ENCODE data around the gene RCOR1.
"Not testable (repeated sequence)": the region's sequence is repeated elsewhere in the genome, so short reads cannot be mapped to it uniquely, and the experiment has no call there.

RCOR1 gene

GRCh38 chr14:102619012-102619411 is 26.6 kb downstream of the RCOR1 start:
- not testable (repeated sequence) for DNase-seq (ENCODE audit: low read depth, low spot score); H3K4me3 ChIP-seq (ENCODE audit: low read length)

GRCh38 chr14:102620413-102620812 is 28.0 kb downstream of the RCOR1 start:
- no peak for DNase-seq (ENCODE audit: low read depth, low spot score)
- H3K4me3 ChIP-seq (ENCODE audit: low read length), result no peak overlapping the region

GRCh38 chr14:102622262-102622885 is 29.9 kb downstream of the RCOR1 start:
- DNase-seq (ENCODE audit: low read depth, low spot score), result no peak
- no peak overlapping the region for H3K4me3 ChIP-seq (ENCODE audit: low read length)

- no peak overlapping the region for H3K4me3 ChIP-seq (ENCODE audit: low read length)
- no peak for DNase-seq (ENCODE audit: low read depth, low spot score)
These were observed 32.2 kb downstream of the RCOR1 start for GRCh38 chr14:102624666-102625065.

- DNase-seq (ENCODE audit: low read depth, low spot score), result no peak
- no peak overlapping the region for H3K4me3 ChIP-seq (ENCODE audit: low read length)
These were observed 33.3 kb downstream of the RCOR1 start for GRCh38 chr14:102625564-102626296.

- no peak overlapping the region for H3K4me3 ChIP-seq (ENCODE audit: low read length)
- no peak for DNase-seq (ENCODE audit: low read depth, low spot score)
These were observed 34.1 kb downstream of the RCOR1 start for GRCh38 chr14:102626530-102626929.

GRCh38 chr14:102629011-102629444 is 36.6 kb downstream of the RCOR1 start:
- no peak for DNase-seq (ENCODE audit: low read depth, low spot score)

GRCh38 chr14:102629808-102630350 is 37.4 kb downstream of the RCOR1 start:
- H3K4me3 ChIP-seq (ENCODE audit: low read length), result no peak overlapping the region
- no peak for DNase-seq (ENCODE audit: low read depth, low spot score)

More at GRCh38 chr14:102629011-102629444, 36.6 kb downstream of the RCOR1 start:
- H3K4me3 ChIP-seq (ENCODE audit: low read length), result no peak overlapping the region

- H3K4me3 ChIP-seq (ENCODE audit: low read length), result no peak overlapping the region
These were observed 38.0 kb downstream of the RCOR1 start for GRCh38 chr14:102630405-102630804.

GRCh38 chr14:102630881-102631280 is 38.4 kb downstream of the RCOR1 start:
- DNase-seq (ENCODE audit: low read depth, low spot score), result no peak
- H3K4me3 ChIP-seq (ENCODE audit: low read length), result no peak overlapping the region

More at GRCh38 chr14:102630405-102630804, 38.0 kb downstream of the RCOR1 start:
- DNase-seq (ENCODE audit: low read depth, low spot score), result no peak

- H3K4me3 ChIP-seq (ENCODE audit: low read length), result no peak overlapping the region
- DNase-seq (ENCODE audit: low read depth, low spot score), result no peak
These were observed 41.6 kb downstream of the RCOR1 start for GRCh38 chr14:102633906-102634595.

- H3K4me3 ChIP-seq (ENCODE audit: low read length); DNase-seq (ENCODE audit: low read depth, low spot score): not testable (repeated sequence)
These were observed 47.2 kb downstream of the RCOR1 start for GRCh38 chr14:102639611-102640010.

- DNase-seq (ENCODE audit: low read depth, low spot score), result no peak
- H3K4me3 ChIP-seq (ENCODE audit: low read length), result no peak overlapping the region
These were observed 52.1 kb downstream of the RCOR1 start for GRCh38 chr14:102644523-102644922.

GRCh38 chr14:102645746-102646440 is 53.4 kb downstream of the RCOR1 start:
- DNase-seq (ENCODE audit: low read depth, low spot score), result no peak
- no peak overlapping the region for H3K4me3 ChIP-seq (ENCODE audit: low read length)

- no peak overlapping the region for H3K4me3 ChIP-seq (ENCODE audit: low read length)
- no peak for DNase-seq (ENCODE audit: low read depth, low spot score)
These were observed 54.2 kb downstream of the RCOR1 start for GRCh38 chr14:102646615-102647014.

- no peak overlapping the region for H3K4me3 ChIP-seq (ENCODE audit: low read length)
- no peak for DNase-seq (ENCODE audit: low read depth, low spot score)
These were observed 59.7 kb downstream of the RCOR1 start for GRCh38 chr14:102652194-102652593.

GRCh38 chr14:102654298-102654697 is 61.8 kb downstream of the RCOR1 start:
- DNase-seq (ENCODE audit: low read depth, low spot score), result no peak
- no peak overlapping the region for H3K4me3 ChIP-seq (ENCODE audit: low read length)

- no peak overlapping the region for H3K4me3 ChIP-seq (ENCODE audit: low read length)
- no peak for DNase-seq (ENCODE audit: low read depth, low spot score)
These were observed 62.7 kb downstream of the RCOR1 start for GRCh38 chr14:102655137-102655536.

- no peak for DNase-seq (ENCODE audit: low read depth, low spot score)
These were observed 67.3 kb downstream of the RCOR1 start for GRCh38 chr14:102659797-102660196.

More at GRCh38 chr14:102659797-102660196, 67.3 kb downstream of the RCOR1 start:
- no peak overlapping the region for H3K4me3 ChIP-seq (ENCODE audit: low read length)

Data from Jurkat, Clone E6-1 (cell line).